Ishikawa (cell line): ENCODE data around the gene RNF168.

Source experiments
- CEBPB ChIP-seq: IDR thresholded peaks from 2 replicates; pipeline ENCODE4 v1.6.1; 2012
- CREB1 ChIP-seq: IDR thresholded peaks from 2 replicates; pipeline ENCODE4 v1.6.1; 2012; ENCODE audit warnings: low read depth
- EGR1 ChIP-seq: IDR thresholded peaks from 2 replicates; pipeline ENCODE4 v1.6.1; 2012
- EP300 ChIP-seq: IDR thresholded peaks from 2 replicates; pipeline ENCODE4 v1.6.1; 2012; ENCODE audit warnings: borderline replicate concordance
- FOXM1 ChIP-seq: IDR thresholded peaks from 2 replicates; pipeline ENCODE4 v1.6.1; 2012; ENCODE audit warnings: low read depth, borderline replicate concordance
- NFIC ChIP-seq: IDR thresholded peaks from 2 replicates; pipeline ENCODE4 v1.6.1; 2012
- RAD21 ChIP-seq: IDR thresholded peaks from 2 replicates; pipeline ENCODE4 v1.6.1; 2012; ENCODE audit warnings: low read depth
- TAF1 ChIP-seq: IDR thresholded peaks from 2 replicates; pipeline ENCODE4 v1.6.1; 2012; ENCODE audit warnings: low read depth, mild to moderate bottlenecking
- TCF12 ChIP-seq: IDR thresholded peaks from 2 replicates; pipeline ENCODE4 v1.6.1; 2012; ENCODE audit warnings: low read depth
- TEAD4 ChIP-seq: IDR thresholded peaks from 2 replicates; pipeline ENCODE4 v1.6.1; 2012
- YY1 ChIP-seq: IDR thresholded peaks from 2 replicates; pipeline ENCODE4 v1.6.1; 2012; ENCODE audit warnings: low read depth
- ZBTB7A ChIP-seq: IDR thresholded peaks from 2 replicates; pipeline ENCODE4 v1.6.1; 2012; ENCODE audit warnings: low read depth
- TF ChIP-seq, protein P1 (sequence below): IDR thresholded peaks from 2 replicates; pipeline ENCODE4 v1.6.1; 2012
- TF ChIP-seq, protein P2 (sequence below): IDR thresholded peaks from 2 replicates; pipeline ENCODE4 v1.6.1; 2012; ENCODE audit warnings: low read depth, mild to moderate bottlenecking
- TF ChIP-seq, protein P3 (sequence below): IDR thresholded peaks from 2 replicates; pipeline ENCODE4 v1.6.1; 2012

The RNF168 gene

DNA sequence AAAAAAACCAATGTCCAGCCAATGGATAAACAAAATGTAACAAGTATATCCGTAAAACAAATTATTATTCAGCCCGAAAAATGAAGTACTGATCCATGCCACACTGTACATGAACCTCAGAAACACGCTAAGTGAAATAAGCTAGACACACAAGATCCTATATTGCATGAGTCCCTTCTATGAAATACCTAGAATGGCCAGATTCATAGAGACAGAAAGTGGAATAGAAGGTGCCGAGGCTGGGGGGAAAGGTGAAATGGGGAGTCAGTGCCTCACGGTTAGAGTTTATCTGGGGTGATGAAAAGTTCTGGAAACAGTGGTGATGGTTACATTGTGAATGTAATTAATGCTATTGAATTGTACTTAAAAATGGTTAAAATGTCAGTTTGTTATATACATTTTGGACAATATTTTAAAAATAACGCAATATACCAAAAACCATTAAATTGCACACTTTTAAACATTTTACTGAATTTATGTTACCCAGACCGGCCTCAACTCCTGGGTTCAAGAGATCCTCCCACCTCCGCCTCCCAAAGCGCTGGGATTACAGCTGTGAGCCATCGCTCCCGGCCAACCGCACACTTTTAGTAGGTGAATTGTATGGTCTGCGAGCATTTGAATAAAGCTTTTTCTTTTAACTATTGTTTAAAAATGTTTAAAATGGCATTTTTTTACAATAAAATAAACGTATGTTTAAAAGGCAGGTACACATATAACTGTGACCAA is 2.1 kb downstream of the RNF168 start:
- no peak for TF ChIP-seq TAF1
- no peak for TF ChIP-seq YY1
- no peak for TF ChIP-seq CEBPB
- TF ChIP-seq ZBTB7A: no peak
- no peak for TF ChIP-seq EP300
- no peak for TF ChIP-seq EGR1
- TF ChIP-seq TCF12: no peak
- no peak for TF ChIP-seq TEAD4
- TF ChIP-seq, protein P1, sequence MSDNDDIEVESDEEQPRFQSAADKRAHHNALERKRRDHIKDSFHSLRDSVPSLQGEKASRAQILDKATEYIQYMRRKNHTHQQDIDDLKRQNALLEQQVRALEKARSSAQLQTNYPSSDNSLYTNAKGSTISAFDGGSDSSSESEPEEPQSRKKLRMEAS: no peak
- TF ChIP-seq, protein P2, sequence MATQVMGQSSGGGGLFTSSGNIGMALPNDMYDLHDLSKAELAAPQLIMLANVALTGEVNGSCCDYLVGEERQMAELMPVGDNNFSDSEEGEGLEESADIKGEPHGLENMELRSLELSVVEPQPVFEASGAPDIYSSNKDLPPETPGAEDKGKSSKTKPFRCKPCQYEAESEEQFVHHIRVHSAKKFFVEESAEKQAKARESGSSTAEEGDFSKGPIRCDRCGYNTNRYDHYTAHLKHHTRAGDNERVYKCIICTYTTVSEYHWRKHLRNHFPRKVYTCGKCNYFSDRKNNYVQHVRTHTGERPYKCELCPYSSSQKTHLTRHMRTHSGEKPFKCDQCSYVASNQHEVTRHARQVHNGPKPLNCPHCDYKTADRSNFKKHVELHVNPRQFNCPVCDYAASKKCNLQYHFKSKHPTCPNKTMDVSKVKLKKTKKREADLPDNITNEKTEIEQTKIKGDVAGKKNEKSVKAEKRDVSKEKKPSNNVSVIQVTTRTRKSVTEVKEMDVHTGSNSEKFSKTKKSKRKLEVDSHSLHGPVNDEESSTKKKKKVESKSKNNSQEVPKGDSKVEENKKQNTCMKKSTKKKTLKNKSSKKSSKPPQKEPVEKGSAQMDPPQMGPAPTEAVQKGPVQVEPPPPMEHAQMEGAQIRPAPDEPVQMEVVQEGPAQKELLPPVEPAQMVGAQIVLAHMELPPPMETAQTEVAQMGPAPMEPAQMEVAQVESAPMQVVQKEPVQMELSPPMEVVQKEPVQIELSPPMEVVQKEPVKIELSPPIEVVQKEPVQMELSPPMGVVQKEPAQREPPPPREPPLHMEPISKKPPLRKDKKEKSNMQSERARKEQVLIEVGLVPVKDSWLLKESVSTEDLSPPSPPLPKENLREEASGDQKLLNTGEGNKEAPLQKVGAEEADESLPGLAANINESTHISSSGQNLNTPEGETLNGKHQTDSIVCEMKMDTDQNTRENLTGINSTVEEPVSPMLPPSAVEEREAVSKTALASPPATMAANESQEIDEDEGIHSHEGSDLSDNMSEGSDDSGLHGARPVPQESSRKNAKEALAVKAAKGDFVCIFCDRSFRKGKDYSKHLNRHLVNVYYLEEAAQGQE: no peak
- TF ChIP-seq, protein P3, sequence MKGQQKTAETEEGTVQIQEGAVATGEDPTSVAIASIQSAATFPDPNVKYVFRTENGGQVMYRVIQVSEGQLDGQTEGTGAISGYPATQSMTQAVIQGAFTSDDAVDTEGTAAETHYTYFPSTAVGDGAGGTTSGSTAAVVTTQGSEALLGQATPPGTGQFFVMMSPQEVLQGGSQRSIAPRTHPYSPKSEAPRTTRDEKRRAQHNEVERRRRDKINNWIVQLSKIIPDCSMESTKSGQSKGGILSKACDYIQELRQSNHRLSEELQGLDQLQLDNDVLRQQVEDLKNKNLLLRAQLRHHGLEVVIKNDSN: no peak
- no peak for TF ChIP-seq CREB1
- no peak for TF ChIP-seq NFIC
- TF ChIP-seq RAD21: no peak
- no peak for TF ChIP-seq FOXM1

DNA sequence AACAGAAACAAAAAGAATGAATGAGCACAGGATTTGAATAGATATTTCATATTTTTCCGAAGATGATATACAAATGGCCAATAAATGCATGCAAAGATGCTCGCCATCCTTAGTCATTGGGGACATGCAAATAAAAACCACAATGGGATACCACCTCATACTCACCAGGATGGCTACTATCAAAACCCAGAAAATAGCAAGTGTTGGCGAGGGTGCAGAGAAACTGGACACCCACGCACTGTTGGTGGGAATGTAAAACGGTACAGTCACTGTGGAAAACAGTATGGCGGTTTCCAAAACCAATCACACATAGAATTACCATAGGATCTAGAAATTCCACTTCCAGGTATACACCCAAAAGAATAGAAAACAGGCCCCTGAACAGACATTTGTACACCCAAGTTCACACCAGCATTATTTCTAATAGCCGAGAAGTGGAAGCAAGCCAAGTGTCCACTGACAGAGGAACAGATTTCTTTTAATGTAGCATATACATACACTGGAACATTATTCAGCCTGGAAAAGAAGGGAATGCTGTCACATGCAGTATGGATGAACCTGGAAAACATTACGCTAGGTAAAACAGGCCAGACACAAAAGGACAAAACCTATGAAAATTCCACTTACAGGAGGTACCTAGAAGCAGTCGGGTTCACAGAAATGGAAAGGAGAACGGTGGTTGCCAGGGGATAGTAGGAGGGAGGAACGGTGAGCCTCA is 3.6 kb downstream of the RNF168 start:
- no peak for TF ChIP-seq FOXM1
- TF ChIP-seq CEBPB: no peak
- no peak for TF ChIP-seq TAF1
- TF ChIP-seq, protein P3: no peak
- no peak for TF ChIP-seq ZBTB7A
- no peak for TF ChIP-seq RAD21

DNA sequence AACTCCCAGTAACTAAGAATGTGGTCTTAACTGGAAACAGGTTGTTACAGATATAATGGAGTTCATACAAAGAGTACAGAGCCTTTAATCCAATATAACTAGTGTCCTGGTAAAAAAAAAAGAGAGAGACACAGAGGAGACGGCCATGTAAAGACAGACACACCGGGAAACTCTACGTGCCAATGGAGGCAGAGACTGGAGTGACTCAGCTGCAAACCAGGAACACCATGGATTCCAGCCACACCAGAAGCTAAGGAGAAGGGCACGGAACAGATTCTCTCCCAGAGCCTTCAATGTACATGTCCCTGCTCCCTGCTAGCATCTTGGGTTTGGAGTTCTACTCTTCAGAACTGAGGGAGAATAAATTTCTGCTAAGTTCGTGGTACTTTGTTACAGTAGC is 4.5 kb downstream of the RNF168 start:
- TF ChIP-seq CREB1: no peak
- TF ChIP-seq CEBPB: no peak
- TF ChIP-seq, protein P1: no peak
- TF ChIP-seq TAF1: no peak
- TF ChIP-seq, protein P2: no peak
- TF ChIP-seq RAD21: no peak
- no peak for TF ChIP-seq YY1
- TF ChIP-seq, protein P3: no peak
- no peak for TF ChIP-seq EGR1
- TF ChIP-seq TEAD4: no peak
- TF ChIP-seq ZBTB7A: no peak
- TF ChIP-seq FOXM1: no peak
- TF ChIP-seq TCF12: no peak
- TF ChIP-seq EP300: no peak

DNA sequence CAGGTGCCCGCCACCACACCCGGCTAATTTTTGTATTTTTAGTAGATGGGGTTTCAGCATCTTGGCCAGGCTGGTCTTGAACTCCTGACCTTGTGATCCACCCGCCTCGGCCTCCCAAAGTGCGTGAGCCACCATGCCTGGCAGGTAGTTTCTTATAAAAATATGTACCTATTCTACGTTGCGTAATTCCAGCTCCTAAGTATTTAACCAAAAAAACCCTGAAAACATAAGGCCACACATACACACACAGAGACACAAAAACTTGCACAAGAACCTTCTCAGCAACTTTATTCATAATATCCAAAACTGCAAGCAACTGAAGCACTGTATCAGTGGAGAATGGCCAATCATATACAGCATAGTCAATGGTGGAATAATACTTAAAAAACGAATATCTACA is 5.3 kb downstream of the RNF168 start:
- 0 out of 2 replicates have a peak, but pooled peaks have one; percentile 20 for TF ChIP-seq CEBPB
- TF ChIP-seq, protein P2: no peak
